GM19452 (cell line): ENCODE measurements around the gene ATXN7L1.
"Not testable (repeated sequence)": the region's sequence is repeated elsewhere in the genome, so short reads cannot be mapped to it uniquely, and the experiment has no call there.

Source experiments
- ATAC-seq: cut with Tn5 transposase; IDR thresholded peaks from one replicate; pipeline ENCODE4 v1.9.1; 2021; ENCODE audit not compliant: unreplicated experiment

ATXN7L1 gene

DNA sequence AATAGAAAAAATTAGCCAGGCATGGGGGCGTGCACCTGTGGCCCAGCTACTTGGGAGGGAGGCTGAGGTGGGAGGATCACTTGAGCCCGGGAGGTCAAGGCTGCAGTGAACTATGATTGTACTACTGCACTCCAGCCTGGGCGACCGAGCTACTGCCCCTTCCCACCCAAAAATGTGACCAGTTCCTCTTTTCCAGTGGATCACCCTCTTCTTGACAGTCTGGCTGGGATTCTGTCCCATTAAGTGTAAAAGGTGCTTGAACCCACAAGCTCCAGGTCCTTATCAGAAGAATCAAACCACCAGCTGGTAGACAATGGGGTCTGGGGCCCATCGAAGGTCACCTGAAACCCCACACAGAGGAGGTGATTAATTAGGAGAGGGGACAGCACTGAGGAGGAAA, 14.1 kb downstream of the ATXN7L1 start:
- no peak for ATAC-seq

DNA sequence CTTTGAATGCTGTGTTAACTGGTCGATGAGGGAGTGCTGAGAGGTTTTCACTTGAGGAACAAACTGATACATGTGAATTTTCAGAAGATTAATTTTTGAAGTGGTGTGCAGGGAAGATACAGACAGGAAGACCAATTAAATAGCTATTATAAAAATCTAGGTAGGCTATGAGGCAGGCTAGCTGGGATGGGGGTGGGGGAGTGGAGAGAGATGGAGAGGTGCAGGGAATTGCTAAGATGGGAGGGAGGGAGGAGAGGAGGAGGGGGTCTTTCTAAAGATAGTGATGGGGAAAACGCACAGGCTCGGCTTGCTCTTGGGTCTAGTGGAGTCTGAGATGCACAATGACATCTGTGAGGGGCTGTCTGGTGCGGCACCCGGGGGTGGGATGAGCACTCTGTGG, 15.2 kb downstream of the ATXN7L1 start:
- no peak for ATAC-seq

DNA sequence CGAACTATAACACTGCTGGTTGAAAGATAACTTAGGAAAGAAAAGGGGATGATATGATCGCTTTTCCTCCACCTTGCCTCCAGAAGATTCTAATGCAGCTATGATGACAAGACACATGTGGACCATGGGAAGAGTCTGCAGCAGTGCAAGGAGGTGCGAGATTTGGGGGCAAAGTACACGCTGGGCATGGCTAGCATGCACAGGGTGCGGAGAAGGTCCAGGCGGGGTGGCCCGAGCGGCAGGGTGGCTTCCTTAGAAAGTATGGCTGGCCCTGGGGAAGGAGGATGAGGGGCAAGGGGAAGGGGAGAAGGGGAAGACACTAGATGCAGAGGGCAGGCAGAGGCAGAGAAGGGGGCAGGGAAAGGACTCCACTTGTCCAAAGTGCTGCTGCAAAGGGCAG, 15.6 kb downstream of the ATXN7L1 start:
- no peak for ATAC-seq

DNA sequence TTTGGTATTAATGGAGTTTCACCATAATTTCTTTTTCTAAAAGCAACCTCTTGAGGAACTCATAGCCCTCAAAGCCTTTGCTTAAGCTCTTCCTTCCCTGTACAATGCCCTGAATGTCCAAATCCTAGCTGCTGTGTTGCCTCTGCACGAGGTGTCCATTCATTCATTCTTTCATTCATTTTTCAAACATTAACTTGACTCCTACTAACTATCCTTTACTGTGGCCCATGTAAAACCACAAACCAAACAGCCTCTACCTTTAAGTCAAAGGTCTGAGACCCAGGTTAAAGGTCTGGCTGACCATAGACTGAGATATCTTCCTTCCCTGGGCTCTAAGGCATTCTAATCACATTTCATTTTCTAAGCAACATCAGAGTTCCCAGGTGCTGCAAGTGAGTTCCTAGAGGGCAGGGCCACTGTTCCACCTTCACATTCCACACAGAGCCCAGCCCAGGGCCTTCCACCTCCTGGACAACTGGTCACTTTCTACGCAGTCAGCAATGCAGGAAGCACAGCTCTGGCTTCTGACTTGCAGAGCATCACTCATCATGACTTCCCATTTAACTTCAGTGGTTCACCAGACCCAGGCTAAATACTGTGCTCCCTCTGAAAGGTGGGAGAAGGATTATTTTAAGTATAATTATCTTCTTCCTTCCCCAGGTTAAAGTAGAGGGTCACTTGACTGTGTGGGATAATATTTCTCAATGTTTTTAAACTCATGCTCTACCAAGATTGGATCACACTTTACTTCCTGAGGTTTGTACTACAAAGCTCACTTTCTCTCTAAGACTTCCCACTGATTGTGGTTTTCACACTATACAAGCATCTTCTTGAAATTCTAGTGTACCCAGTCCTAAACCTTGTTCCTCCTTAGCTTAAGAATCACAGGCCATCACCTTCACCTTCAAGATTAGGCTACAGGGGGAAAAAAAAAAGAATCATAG, 19.1 kb downstream of the ATXN7L1 start:
- no peak for ATAC-seq

DNA sequence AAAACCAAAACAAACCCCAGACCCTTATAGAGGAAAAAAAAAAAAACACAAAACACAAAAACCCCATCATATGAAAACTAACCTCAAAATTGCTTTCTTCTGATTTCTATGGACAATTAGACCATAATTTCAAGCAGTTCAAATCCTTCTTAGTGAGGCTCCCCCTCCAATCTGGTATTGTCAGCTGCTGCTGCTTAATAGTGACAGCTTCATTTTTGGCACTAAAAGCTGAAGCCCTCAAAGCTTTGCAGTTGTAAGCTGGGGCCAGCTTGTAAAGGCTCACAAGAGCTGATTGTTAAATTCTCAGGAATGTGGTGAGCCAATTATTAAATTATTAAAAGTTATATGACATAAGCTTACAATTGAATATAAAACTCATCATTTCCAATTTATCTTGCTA, 21.9 kb downstream of the ATXN7L1 start:
- ATAC-seq: no peak

DNA sequence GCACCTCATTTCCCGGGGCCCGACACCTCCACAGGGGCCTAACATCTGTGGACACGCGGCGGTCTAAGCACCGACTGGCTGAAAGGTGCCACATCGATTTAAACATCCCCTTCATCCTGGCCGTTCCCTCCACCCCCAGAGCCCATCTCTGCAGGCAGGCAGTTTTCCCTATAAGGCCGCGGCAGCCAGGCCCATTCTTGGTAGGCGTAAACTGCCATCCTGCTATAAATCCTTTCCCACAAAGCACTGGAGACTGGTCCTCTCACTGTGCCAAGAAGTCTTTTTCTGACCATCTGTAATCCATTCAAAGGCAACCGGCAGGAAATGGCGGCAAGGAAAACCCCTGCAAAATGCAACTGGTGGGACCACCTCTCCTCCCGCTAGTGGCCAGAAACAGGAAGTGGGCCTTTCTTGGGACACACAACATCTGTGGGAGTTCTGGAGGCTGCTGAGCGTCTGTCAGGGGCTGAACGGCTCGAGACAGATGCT, 22.4 kb downstream of the ATXN7L1 start:
- no peak for ATAC-seq

DNA sequence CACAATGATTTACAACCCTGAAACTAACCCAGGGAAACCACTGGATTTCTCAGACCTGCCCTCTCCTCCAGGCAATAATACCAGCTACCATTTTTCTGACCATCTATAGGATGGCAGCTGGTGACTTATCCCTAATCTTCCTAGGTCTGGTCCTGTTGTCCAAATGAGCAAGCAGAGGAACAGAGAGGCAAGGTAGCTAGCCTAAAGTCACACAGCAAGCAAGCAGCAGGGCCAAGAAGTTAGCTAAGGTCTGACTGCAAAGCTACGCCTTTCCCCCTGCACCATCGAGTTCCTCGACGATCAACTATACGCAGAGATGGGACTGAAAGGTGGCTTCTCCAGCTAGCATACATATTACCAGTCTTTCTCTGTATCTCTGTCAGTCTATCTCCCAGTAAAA, 25.3 kb downstream of the ATXN7L1 start:
- ATAC-seq: no peak

DNA sequence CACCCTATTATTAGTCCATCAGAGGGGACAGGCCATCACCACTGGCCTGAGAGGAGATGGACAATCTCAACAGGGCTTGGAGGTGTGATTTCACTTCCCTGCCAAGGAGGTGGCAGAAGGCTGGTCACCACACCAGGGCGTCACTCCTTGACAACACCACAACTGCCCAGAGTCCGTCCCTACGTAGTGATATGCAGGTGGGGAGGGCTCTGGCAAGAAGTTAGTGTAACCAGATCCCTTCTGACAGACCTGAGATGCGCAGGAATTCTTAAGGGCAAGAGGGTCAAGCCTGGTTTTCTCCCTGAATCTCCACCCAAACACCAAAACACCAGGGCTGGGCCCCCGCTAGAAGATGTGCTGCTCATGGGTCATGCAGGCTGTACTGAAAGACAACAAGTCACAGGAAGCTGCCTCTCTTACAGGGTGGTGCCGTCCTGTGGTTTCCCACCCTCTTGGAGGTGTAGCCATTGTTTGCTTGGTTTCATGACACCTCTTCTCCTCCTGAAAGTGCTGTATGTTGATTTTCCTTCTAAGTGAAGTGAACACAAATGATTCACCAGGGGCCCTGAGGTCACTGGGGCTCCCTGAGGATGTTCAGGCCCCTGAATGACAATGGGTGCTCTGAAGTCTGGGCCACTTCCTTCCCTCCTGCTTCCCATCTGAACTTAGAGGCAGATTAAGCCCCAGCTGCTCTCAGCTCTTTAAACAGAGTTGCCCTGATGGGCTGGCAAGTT, 27.1 kb downstream of the ATXN7L1 start:
- ATAC-seq: no peak

DNA sequence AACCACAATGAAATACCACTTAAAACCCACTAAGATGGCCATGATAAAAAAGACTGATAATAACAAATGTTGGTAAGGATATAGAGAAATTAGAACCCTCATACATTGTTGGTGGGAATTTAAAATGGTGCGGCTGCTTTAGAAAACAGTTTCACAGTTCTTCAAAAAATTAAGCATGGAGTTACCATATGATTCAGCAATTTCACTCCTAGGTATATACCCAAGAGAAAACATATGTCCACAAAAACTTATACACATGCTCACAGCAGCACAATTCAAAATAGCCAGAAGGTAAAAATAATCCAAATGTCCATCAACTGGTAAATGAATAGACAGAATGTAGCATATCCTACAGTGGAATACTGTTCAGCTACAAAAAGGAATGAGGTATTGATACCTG, 30.0 kb downstream of the ATXN7L1 start:
- no peak for ATAC-seq

DNA sequence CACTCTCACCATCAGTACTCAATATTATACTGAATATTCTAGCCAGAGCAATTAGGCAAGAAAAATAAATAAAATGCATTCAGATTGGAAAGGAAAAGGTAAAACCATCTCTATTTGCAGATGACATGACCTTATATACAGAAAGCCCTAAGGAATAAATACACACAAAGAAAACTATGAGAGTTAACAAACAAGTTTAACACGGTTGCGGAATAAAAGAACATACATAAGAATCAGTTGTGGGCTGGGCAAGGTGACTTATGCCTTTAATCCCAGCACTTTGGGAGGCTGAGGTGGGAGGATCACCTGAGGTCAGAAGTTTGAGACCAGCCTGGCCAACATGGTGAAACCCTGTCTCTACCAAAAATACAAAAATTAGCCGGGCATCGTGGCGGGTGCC, 31.7 kb downstream of the ATXN7L1 start:
- ATAC-seq: not testable (repeated sequence)

DNA sequence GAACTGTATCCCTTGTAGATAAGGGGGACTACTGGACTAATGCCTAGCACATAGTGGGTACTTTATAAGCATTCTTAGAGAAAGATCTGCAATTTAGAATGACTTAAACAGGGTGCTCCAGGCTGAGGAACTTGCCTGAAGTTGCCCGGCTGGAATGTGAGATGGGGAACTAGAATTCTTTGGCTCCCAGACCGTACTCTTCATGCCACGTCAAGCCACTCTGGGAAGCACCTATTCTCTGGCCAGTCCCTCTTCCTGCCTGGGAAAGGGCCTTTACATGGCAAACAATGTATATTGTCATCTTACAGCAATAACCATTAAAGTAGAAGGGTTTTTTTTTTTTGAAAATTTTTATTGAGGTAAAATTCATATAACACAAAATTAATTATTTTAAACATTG, 34.5 kb downstream of the ATXN7L1 start:
- no peak for ATAC-seq

DNA sequence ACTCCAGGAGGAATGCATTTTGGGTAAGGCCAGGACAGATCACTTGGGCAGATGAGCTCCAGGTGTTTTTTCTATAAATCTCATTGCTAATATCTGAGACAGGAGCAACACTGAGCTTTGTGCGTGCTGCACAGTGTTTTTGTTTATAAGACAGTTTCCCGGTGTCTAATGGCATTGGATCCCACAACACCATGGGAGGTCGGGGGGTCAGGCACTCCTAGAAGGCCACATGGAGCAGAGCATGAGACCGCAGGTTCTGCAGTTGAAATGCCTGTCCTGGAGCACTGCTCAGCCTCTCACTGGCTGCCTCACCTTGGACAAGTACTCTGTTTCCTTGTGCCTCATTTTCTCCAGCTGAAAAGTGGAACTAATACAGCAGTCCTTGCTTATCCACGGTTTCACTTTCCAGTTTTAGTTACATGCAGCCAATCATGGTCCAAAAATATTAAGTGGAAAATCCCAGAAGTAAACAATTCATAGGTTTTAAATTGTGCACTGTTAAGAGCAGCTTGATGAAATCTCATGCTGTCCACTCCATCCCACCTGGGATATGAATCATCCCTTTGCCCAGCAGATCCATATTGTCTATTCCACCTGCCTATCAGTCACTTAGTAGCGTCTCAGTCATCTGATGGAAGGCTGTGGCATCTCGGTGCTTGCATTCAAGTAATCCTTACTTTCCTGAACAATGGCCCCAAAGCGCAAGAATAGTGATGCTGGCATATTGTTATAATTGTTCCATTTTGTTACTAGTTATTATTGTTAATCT, 35.2 kb downstream of the ATXN7L1 start:
- no peak for ATAC-seq

DNA sequence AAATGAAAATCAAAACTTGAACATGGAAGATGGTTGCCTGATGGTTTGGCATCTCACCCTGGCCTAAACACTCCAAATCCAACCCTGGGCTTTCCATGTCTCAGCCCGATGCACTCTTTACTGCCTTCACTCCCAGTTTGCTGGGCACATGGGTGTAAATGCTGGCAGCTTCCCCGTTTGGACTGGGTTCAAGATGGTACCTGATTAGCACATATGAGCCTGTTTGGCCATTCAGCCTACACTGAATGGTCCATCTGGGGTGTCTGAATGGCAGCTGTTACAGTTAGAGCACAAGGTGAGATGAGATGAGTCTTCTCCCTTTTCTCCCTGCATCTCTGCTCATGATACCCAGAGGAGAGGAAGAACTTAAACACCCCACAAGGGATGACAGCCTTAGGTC, 37.1 kb downstream of the ATXN7L1 start:
- no peak for ATAC-seq

DNA sequence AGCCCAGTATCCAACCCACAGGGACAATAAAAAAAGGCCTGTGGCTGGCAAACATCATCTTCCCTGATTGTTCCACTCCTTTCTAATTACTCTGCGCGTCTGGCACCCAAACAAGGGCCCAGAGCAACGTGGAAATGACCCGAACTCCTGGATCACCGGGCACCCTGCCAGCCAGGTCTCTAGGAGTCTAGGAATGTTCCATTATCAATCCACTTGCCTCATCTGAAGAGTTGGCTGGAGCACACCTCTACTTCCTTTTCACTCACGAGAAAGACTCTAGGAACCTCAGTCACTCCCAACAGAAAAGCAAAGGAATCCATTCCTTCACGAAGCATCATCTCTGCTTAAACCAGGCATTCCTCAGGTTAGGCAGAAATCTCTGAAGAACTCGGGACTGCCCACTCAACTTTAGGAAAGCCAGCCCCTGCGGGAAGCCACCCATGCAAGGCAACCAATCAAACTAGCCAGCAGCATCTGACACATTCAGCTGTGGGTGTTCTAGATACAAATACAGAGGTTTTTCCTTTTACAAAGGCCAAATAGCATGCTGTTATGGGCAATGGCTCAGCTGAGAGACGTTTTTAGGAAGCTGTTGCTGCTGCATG, 37.7 kb downstream of the ATXN7L1 start:
- ATAC-seq: no peak

DNA sequence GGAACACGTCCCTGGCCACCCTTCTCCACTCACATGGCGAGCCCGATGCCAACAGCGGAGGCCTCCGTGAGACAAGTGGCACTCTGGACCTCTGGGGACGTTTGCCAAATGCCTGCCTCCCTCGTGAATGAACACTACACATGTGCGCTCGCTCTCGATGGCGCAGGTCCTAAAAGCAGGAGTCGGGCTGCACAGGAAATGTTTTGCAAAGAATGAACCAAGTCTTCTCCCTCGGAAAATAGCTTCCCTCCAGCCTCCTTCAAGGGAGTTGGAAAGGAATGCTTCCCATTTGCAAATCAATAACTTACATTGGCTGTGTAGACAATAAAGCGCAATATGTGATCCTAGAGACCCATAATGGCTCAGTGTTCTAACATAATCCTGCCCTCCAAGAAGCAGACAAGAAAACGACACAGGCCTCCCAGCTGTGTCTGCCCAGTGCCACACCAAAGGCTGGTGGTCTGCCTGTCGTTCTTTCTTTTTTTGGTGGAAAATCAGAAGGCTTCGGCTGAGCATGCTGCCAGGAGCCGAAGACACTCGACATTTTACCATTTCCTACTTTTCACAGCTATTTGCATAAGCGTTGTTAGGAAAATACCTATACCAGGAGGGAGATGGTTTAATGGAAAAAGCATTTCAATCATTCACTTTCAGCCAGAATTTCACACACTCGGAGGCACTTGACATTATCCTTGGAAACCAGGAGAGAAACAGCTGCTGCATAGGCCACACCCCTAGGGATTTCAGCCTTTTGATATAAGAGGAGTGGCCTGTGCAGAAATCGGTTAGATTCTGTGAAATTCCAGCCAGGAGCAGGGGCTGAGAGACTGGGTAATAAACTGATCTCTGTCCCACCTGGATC, 38.4 kb downstream of the ATXN7L1 start:
- no peak for ATAC-seq

DNA sequence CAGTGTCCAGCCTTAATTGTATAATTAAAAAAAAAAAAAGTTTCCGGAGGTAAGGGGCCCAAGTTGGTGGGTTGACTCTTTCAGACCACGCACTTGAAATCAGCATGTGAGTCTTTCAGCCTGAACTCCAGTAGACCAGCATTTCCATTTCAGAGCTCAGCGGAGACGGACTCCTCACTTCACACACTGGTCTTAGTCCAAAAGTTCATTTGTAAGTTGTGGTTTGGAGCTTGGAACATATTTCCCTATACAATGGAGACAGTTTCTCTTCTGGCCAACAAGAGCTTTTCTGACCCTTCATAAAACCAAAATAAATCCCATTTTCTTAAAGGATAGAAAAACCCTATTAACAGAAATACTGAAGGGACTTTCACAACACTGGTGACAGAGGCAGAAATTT, 41.0 kb downstream of the ATXN7L1 start:
- no peak for ATAC-seq

DNA sequence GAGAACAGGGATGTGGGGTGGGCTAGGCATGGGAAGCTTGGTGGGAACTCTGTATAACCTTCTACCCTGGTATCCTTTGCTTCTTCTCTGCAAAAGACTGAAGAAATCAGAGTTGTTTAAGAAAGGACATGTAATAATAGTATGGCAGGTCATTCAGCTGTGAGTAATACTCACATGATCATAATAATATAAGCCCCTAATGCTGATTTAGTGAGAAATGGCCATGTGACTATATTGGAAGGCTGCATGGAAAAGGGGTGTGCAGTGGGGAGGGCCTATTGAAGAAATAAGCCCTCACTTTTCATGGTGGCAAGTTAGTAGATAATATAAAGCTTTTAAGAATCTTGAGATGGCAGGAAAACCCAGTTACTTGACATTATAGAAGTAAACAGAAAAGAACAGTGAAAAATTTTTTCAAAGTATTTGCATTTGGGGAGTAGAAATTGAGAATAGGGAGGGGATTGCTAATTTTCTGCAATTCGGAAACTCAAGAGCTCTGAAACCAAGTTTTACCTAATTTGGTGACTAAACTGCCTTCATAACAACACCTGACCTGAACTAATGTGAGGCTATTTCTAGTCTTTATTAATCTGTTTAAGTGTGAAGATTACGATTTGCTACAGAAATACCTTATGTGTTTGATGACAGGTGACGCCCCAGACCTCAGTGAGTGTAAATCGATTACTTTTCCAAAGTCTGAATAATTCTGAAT, 44.4 kb downstream of the ATXN7L1 start:
- no peak for ATAC-seq

DNA sequence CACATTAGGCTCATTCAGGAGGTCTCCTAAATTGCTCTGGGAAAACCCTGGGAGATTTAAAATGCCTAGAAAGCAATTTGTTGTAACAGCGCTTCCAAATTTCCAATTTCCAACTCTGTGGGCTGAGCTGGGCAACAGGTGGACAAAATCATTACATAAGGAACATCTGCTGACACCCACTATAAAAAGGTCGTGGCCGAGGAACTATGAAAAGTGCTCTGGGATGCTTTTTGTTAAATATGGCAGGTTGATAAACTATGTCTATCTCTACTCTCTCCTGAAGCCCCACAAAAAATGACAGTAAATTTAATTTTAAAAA, 45.1 kb downstream of the ATXN7L1 start:
- ATAC-seq: no peak
